Measurements from ENCODE around the gene PAH. TPM values are rescaled to one million over a fixed set of nuclear protein-coding genes. Genes with fewer than 3 reads are reported as not detected.

PAH gene
- total RNA-seq, 2 donors from 2014 or later: 7.3 to 39.6 TPM

GRCh38 chr12:102946042-102946441 lies 29.0 kb upstream of the PAH start:
- Histone ChIP-seq H3K36me3 (replicated peaks in 1 of 2; ENCODE audit: insufficient read depth in 1 of 2, low read depth in 2 of 2) (no peaks in the 10 kb centered on the region), H3K27me3 (peaks cover 0 to 3% of the 10 kb centered on the region in 2 donors), H3K4me3 (no peak overlapping the region), H3K4me1 (no peaks in the 10 kb centered on the region), H3K27ac (no peak overlapping the region), H3K9me3 (no peaks in the 10 kb centered on the region)
- intact Hi-C loops (cut with DNase I): no loop called here
- ATAC-seq (no peak), DNase-seq (no peak)
- no peak for TF ChIP-seq POLR2A (IDR thresholded peaks at IDR 0.05)
- no peak for TF ChIP-seq CTCF (IDR thresholded peaks at IDR 0.05)
- 57 to 61% methylated on average over 2 of the region's 2 CpGs for WGBS, 2 donors

GRCh38 chr12:102939670-102940222 lies 22.7 kb upstream of the PAH start:
- Histone ChIP-seq H3K4me3 (no peak overlapping the region), H3K9me3 (no peaks in the 10 kb centered on the region), H3K4me1 (no peaks in the 10 kb centered on the region), H3K27me3 (no peaks in the 10 kb centered on the region), H3K36me3 (replicated peaks in 1 of 2; ENCODE audit: insufficient read depth in 1 of 2, low read depth in 2 of 2) (no peaks in the 10 kb centered on the region), H3K27ac (no peak overlapping the region)
- DNase-seq (no peak), ATAC-seq (no peak)
- intact Hi-C loops (cut with DNase I): no loop called here
- 66 to 90% methylated on average over 2 of the region's 2 CpGs for WGBS, 2 donors
- TF ChIP-seq POLR2A (IDR thresholded peaks at IDR 0.05) (no peak), CTCF (IDR thresholded peaks at IDR 0.05) (peak in 3 of 7 experiments; percentile 20 to 48 (median 28))

- Histone ChIP-seq H3K4me3 (no peak overlapping the region), H3K4me1 (no peaks in the 10 kb centered on the region), H3K9me3 (no peaks in the 10 kb centered on the region), H3K27ac (no peak overlapping the region), H3K36me3 (replicated peaks in 1 of 2; ENCODE audit: insufficient read depth in 1 of 2, low read depth in 2 of 2) (no peaks in the 10 kb centered on the region), H3K27me3 (no peaks in the 10 kb centered on the region)
- no peak for DNase-seq
- no peak for ATAC-seq
- intact Hi-C loops (cut with DNase I): no loop called here
- WGBS, 2 donors: 47 to 71% methylated on average over 2 of the region's 2 CpGs
- TF ChIP-seq POLR2A (IDR thresholded peaks at IDR 0.05): no peak
- TF ChIP-seq CTCF (IDR thresholded peaks at IDR 0.05): no peak
These were observed 22.0 kb upstream of the PAH start for GRCh38 chr12:102939059-102939458.

GRCh38 chr12:102933168-102933567 lies 16.1 kb upstream of the PAH start:
- ATAC-seq: no peak

More at GRCh38 chr12:102933168-102933567, 16.1 kb upstream of the PAH start:
- no peak for DNase-seq
- Histone ChIP-seq H3K4me3 (no peak overlapping the region), H3K27ac (no peak overlapping the region), H3K4me1 (no peaks in the 10 kb centered on the region), H3K36me3 (replicated peaks in 1 of 2; ENCODE audit: insufficient read depth in 1 of 2, low read depth in 2 of 2) (no peaks in the 10 kb centered on the region), H3K27me3 (no peaks in the 10 kb centered on the region), H3K9me3 (no peaks in the 10 kb centered on the region)
- intact Hi-C loops (cut with DNase I): no loop called here
- TF ChIP-seq POLR2A (IDR thresholded peaks at IDR 0.05) (no peak), CTCF (IDR thresholded peaks at IDR 0.05) (no peak)
- 35 to 40% methylated on average over 1 of the region's 1 CpG for WGBS, 2 donors

Measured in body of pancreas (tissue), 4 donors.